Fibroblast of lung (primary cell): ENCODE results near the gene ANKRD17. TPM values are rescaled to one million over a fixed set of nuclear protein-coding genes. Genes with fewer than 3 reads are reported as not detected.

ENCODE experiments used
- DNase-seq, 2 donors: peaks; one replicate each; pipeline versions ENCODE4 v3.0.0 to v3.0.0-alpha.2; 2010; ENCODE audit warnings: low read depth in 2 of 2
- H2AFZ ChIP-seq: 2 replicates; pipeline ENCODE4 v1.5.1; 2012; ENCODE audit warnings: low read length, control low read depth, inconsistent platforms
- H3K27ac ChIP-seq: 2 replicates; pipeline ENCODE4 v1.5.1; 2011; ENCODE audit warnings: low read length, control low read depth; ENCODE audit not compliant: insufficient read depth
- H3K27me3 ChIP-seq: 2 replicates; pipeline ENCODE4 v1.5.1; 2011; ENCODE audit warnings: mild to moderate bottlenecking, low read length; ENCODE audit not compliant: control insufficient read depth, insufficient read depth
- H3K36me3 ChIP-seq: 2 replicates; pipeline ENCODE4 v1.5.1; 2011; ENCODE audit warnings: low read length; ENCODE audit not compliant: control insufficient read depth, insufficient read depth
- H3K4me1 ChIP-seq: 2 replicates; pipeline ENCODE4 v1.5.1; 2011; ENCODE audit warnings: low read length; ENCODE audit not compliant: control insufficient read depth, insufficient read depth; ENCODE audit errors: extremely low read depth
- H3K4me2 ChIP-seq: 2 replicates; pipeline ENCODE4 v1.5.1; 2011; ENCODE audit warnings: low read length, control low read depth; ENCODE audit not compliant: insufficient read depth; ENCODE audit errors: extremely low read depth
- H3K4me3 ChIP-seq, 4 experiments: fragments of 200-600 bp in 1 of 4; sonication (generic) in 1 of 4; replicated peaks in 1 of 4; 2 replicates each; pipeline ENCODE4 v1.5.1; 2011 to 2016; ENCODE audit warnings: low read length in 4 of 4, low read depth in 3 of 4, mild to moderate bottlenecking in 3 of 4, control low read depth in 2 of 4, inconsistent platforms in 1 of 4, mixed read lengths in 1 of 4; ENCODE audit not compliant: insufficient read depth in 1 of 4; ENCODE audit errors: control extremely low read depth in 1 of 4
- H3K79me2 ChIP-seq: 2 replicates; pipeline ENCODE4 v1.5.1; 2012; ENCODE audit warnings: mild to moderate bottlenecking, low read length, inconsistent platforms; ENCODE audit not compliant: control insufficient read depth, insufficient read depth
- H3K9ac ChIP-seq: 2 replicates; pipeline ENCODE4 v1.5.1; 2011; ENCODE audit warnings: mild to moderate bottlenecking, low read length, control low read depth; ENCODE audit not compliant: insufficient read depth
- H3K9me3 ChIP-seq: 2 replicates; pipeline ENCODE4 v1.5.1; 2012; ENCODE audit warnings: low read depth, low read length; ENCODE audit not compliant: control insufficient read depth, insufficient read depth
- H4K20me1 ChIP-seq: 2 replicates; pipeline ENCODE4 v1.5.1; 2011; ENCODE audit warnings: low read length; ENCODE audit not compliant: control insufficient read depth, insufficient read depth; ENCODE audit errors: extremely low read depth
- CTCF ChIP-seq, 2 donors: IDR thresholded peaks in 1 of 2; conservative IDR thresholded peaks in 1 of 2; 1 replicate in 1 of 2; 2 replicates in 1 of 2; pipeline ENCODE4 v1.5.1; 2011 to 2012; ENCODE audit warnings: low read length in 2 of 2, control low read depth in 1 of 2, inconsistent platforms in 1 of 2, low read depth in 1 of 2, mild to moderate bottlenecking in 1 of 2
- EZH2 ChIP-seq: IDR thresholded peaks from 2 replicates; pipeline ENCODE4 v1.5.1; 2012; ENCODE audit warnings: low read length, control low read depth, mild to moderate bottlenecking; ENCODE audit errors: missing control alignments
- polyA plus RNA-seq, 2 donors: library from polyadenylated mRNA; depleted of rRNA in 1 of 2; stranded (reverse) in 1 of 2; unstranded in 1 of 2; fragments of >200 nt; gene quantifications; 2 replicates each; pipeline ENCODE4 v1.2.1, GENCODE V29; 2011 to 2012; ENCODE audit warnings: missing spikeins in 1 of 2
- total RNA-seq: library from RNA; depleted of rRNA; stranded (reverse); fragments of >200 nt; gene quantifications from 2 replicates; pipeline ENCODE4 v1.2.1, GENCODE V29; 2014

ANKRD17 gene
- total and polyA plus RNA-seq, 2 donors (not counting 1 experiment from before 2014, with no cell fraction given): 46.2 to 54.6 TPM

- H3K4me1 ChIP-seq: no peaks in the 10 kb centered on the region
- no peak overlapping the region for H2AFZ ChIP-seq
- DNase-seq: no peak
- H3K9me3 ChIP-seq: no peaks in the 10 kb centered on the region
- H3K4me3 ChIP-seq: no peak overlapping the region
- H3K36me3 ChIP-seq: peaks cover 7% of the 10 kb centered on the region
- H3K79me2 ChIP-seq: peaks cover 34% of the 10 kb centered on the region
- no peak for TF ChIP-seq EZH2
- no peak for TF ChIP-seq CTCF (conservative IDR thresholded peaks at IDR 0.05 in 1 of 2, IDR thresholded peaks at IDR 0.05 in 1 of 2; ENCODE audit: low read depth in 1 of 2, low read length in 2 of 2)
- no peaks in the 10 kb centered on the region for H4K20me1 ChIP-seq
- no peak overlapping the region for H3K9ac ChIP-seq
- no peaks in the 10 kb centered on the region for H3K27me3 ChIP-seq
- H3K27ac ChIP-seq: no peak overlapping the region
- no peak overlapping the region for H3K4me2 ChIP-seq
Observed at GRCh38 chr4:73170518-73171198, 87.9 kb downstream of the ANKRD17 start.

- Histone ChIP-seq H4K20me1 (no peaks in the 10 kb centered on the region), H3K4me1 (no peaks in the 10 kb centered on the region), H3K4me3 (no peak overlapping the region), H3K27me3 (no peaks in the 10 kb centered on the region), H3K9me3 (no peaks in the 10 kb centered on the region), H3K9ac (no peak overlapping the region), H3K4me2 (no peak overlapping the region), H2AFZ (no peak overlapping the region), H3K79me2 (peaks cover 13% of the 10 kb centered on the region), H3K36me3 (peaks cover 3% of the 10 kb centered on the region), H3K27ac (no peak overlapping the region)
- no peak for TF ChIP-seq EZH2
- no peak for DNase-seq
Observed at GRCh38 chr4:73166212-73166611, 92.4 kb downstream of the ANKRD17 start.

- peaks cover 2% of the 10 kb centered on the region for H3K36me3 ChIP-seq
Observed at GRCh38 chr4:73161527-73162185, 96.9 kb downstream of the ANKRD17 start.

More at GRCh38 chr4:73161527-73162185, 96.9 kb downstream of the ANKRD17 start:
- H3K9me3 ChIP-seq: no peaks in the 10 kb centered on the region
- H3K79me2 ChIP-seq: peaks cover 7% of the 10 kb centered on the region
- DNase-seq: peak in 1 of 2 donors; percentile 19
- H3K4me2 ChIP-seq: no peak overlapping the region
- H3K27me3 ChIP-seq: no peaks in the 10 kb centered on the region
- no peak overlapping the region for H3K9ac ChIP-seq
- no peaks in the 10 kb centered on the region for H3K4me1 ChIP-seq
- TF ChIP-seq CTCF (conservative IDR thresholded peaks at IDR 0.05 in 1 of 2, IDR thresholded peaks at IDR 0.05 in 1 of 2; ENCODE audit: low read depth in 1 of 2, low read length in 2 of 2) (no peak), EZH2 (no peak)
- H4K20me1 ChIP-seq: no peaks in the 10 kb centered on the region
- H2AFZ ChIP-seq: no peak overlapping the region
- H3K4me3 ChIP-seq: no peak overlapping the region
- H3K27ac ChIP-seq: no peak overlapping the region
